NCI-H748 treated with DMSO at 0.1 percent for 48 hours (cell line): ENCODE results near the gene SNX11.
A peak's percentile ranks its signal among the peaks of the same experiment; 100 is the strongest.

ENCODE experiments used
- DNase-seq: peaks from one replicate; lab custom pipeline; 2025; lab: John Stamatoyannopoulos, UW

Gene SNX11

DNA sequence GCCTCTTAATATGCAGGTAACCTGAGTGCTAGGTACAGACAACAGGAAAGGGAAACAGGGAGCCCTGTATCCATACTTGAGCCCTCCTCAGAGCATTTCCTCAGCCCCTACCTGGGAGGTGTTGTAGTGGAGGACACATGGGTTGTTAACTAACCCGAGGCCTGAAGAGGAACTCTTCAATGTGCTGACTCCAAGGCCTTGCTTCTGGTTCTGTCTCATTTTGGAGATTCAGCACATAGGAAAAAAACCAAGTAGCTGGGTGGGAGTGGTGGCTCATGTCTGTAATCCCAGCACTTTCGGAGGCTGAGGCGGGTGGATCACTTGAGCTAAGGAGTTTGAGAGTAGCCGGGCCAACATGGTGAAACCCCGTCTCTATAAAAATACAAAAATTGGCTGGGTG is 24.8 kb downstream of the SNX11 start:
- DNase-seq, result no peak

DNA sequence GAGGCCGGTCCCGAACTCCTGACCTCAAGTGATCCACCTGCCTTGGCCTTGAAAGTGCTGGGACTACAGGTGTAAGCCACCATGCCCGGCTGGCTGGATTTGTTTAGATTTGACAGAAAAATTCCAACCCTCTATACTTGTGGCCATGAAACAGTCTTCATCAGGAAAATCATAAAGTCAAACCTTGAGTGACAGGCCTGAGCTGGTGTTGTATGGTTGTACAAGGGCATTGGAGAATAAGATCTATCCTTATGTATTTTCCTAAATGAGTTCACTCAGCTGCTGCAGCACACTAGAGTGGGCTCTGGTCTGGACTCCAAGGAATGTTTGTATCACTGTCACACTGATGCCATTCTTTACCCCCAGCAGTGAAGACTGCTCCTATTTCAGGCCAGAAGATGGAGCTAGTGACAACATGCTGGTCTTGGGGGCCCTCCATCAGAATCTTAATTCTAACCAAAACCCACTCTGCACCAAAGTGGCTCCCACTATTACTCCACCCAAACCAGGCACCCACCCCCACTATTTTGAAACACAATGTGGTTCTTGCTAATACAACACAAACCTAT is 27.4 kb downstream of the SNX11 start:
- no peak for DNase-seq

DNA sequence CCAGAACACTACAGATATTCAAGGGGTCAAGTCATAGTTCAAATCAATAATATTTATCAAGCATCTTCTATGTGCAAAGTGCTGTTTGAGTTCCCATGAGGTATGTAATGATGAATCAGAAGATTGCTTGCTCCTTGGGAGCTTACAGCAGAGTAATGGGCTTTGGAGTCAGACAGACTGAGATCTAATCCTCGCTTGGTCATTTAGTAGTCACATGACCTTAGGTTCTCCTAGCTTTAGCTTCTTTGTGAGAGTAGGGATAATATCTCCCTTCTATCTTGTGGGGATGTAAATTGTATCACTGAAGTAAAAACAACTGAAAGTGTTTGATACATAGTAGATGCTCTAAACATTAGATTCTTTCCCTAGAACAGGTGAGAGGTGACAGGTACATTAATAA is 30.1 kb downstream of the SNX11 start:
- DNase-seq, result no peak

DNA sequence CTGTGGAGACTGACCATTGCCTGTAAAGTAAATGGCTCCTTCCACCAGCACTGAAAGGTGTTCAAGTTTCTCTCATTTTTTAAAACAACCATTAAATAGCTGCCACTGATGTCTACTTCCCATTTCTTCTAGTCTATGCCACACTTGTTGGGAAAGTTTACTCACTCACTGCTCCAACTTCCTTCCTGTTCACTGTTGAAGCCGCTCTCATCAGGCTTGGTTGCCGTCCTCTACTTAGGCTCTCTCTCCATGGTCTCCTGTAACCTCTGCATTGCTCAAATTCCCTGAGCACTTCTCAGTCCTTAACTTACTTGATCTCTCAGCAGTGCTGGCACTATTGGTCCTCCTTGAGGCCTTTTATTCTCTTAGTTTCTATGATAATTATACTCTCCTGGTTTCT is 32.4 kb downstream of the SNX11 start:
- DNase-seq, result no peak

DNA sequence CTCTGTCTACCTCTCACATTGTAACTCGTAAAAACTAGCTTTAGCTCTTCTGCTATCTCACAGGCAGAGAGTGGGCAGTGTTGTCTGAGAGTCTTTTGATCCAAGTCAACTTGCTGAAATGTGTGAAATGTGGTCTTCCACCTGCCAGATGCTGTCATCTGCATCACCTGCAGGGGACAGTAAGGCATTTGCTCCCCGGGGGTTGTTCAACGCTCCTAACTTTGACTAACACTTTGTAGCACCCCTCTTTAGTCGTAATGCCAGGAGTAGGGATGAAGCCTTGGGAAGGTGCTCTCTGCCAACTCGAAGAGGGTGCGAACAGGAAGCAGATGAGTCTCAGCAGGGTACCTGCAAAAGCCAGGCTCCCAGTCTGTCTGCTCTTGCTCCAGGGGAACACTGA is 36.1 kb downstream of the SNX11 start:
- DNase-seq, result no peak

DNA sequence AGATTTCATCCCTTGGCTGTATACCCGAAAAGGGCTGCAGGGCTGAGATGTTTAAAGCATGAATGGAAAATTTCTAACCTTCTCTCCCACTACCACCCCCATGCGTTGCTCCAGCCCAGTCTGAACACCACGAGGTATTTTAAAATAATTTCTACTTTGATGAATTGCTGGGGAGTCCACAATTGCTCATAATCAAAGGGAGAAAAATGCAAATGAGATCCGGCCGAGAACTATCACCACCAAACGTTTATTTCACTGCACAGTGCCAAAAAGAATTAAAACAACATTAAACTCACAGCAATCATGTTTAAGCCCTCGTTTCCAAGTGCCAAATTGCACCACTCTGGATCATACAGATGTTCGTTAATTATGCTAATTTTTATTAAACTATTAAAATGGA is 36.7 kb downstream of the SNX11 start:
- DNase-seq, result no peak

DNA sequence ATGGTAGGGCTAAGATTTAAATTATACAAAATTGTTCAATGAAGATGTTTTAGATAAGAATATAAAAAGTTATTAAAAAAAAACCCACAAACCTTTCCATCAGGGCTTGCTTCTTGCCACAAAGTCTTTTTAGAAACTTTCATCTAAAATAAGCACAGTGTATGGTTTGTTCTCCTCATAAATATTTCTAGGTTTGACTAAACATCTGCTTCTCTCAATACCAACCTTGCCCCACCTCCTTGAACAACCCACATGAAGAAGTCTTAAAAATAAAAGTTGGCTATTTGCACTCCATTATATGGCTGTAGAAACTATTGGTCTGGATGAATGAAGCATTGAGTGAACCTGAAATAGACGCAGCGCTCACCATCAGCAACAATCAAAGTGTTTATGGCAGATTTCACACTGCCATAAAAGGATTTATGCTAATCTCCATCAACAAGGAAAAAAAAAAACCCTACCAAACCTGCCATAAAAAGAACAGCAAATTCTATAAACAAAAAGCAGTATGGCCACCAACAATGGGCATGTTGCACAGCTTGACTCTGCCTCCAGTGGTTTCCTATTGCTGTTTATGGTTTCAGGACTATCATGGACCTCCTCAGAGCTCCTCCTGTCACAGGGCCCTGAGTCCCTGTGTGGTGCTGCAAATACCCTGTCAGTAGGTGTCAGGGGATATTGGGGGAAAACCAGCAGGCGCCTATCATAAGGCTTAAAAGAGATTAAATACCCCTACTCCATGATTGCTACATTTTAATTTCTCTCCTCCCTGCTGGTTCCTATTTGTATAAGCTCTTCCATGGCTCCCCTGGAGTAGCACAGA is 37.6 kb downstream of the SNX11 start:
- no peak for DNase-seq

DNA sequence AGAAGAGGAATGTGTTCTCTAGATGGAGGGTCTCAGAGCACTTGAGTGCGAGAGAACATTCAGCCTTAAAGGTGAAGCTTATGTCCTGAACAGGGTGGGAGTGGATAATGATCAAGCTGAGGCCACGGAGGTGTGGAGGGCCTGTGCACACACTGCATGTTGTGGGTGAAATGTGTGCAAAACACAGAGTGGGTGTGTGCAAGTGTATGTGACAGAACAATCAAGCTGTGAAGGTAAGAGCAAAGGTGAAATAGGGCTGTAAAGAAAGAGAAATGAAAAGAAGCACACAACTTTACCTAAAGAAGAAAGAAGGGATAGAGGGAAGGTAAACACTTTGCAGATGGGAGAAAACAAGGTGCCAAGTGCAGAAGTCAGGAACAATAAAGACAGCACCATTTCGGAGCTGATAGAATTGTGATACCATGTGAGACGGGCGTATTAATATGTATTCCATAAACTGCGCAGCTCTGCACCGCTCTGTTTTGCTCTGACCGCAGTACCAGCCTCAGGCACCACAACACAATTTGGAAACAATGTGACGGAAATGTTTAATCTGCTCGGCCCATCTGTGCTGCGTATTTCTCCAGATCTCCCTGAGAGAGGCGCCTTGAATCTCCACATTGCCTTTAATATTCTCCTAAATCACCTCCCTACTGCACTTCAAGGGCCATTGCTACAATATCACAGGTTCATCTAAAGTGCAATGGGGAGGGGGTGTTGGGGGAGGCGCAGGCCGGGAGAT is 40.6 kb downstream of the SNX11 start:
- DNase-seq, result no peak

DNA sequence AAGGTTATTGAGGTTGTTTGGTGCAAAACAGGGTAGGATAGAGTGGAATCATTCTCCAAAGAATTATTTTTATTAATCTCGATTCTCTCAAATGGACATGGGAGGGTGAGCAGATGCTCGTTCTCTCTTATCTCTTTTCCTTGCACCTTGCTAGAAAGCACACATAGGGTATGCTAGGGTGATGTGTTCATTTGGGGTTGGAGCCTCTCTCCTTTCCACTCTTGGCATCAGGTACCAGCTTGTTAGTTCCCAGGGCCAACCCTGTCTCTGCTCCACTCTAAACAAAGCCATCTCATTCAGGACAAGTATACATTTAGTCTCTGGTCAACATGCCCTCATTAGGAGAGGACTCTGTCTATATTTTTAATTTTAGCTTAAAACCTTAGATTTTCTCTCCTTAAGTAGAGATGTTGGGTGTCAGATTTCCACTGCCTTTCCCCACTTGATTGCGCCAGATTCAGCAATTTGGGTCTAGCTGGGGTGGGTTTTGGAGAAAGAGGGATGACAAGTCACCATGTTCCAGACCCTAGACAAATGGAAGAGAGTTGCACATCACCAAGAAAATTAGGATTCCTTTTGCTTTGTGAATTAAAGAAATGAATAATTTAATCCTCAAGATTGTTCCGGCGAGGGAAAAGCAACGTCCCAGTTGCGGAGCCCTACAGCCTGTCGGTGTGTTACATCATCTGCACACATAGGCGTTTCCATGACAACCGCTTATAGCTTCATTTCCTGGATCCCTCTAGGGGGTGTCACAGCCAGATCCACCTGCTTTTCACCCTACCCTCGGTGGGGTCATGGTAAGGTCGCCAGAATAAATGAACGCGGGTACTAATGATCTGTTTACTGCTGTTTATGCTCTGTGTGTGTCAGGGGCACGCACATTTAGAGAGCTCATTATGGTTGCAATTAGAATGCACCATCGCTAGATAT is 41.6 kb downstream of the SNX11 start:
- peak; percentile 89 for DNase-seq

DNA sequence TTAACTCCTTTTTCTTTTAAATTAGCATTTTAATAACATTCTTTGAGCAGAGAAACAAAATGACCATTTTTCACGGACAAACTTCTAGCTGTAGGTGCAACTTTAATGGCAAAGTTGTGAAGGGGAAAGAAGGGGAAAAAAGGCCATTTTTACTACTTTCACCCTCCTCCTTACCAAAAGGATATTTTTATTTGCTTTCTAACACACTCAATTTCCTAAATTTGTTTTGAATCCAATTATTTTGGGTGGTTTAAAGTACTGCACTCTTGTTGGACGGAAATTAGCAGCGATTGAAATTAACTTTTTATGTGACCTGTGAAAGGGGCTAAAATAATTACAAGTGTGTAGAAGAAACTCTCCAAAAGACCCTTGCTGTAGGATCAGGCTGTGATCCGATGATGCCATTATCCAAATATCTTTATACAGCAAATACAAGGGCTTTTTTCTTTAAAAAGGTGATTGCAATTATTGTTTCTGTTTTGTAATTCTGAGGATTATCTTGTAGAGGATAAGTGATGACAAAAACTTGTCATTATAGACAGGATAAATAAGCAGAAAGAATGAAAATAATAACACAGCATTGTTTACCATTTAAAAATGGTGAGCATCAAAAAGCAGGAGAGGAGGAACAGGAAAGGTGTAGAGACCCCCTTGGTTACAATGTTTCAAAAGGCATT is 42.4 kb downstream of the SNX11 start:
- DNase-seq, result peak; percentile 46

DNA sequence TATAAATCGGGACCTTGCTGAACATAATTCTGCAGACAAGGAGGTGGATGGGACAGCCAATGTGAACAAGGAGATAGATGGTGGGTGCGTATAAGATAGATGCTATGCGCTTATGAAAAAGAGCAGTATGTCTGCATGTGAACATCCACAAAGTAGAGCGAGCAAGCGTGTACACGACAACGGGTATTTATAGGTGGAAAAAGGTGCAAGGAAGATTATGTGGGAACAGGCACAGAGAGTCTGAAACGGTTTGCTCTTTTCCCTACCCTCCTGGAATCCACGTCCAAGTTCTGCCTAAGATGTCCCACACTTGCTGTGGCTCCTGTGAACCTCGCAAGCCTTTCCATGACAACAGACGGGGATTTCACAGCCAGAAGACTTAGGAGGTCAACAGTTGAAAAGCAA is 43.0 kb downstream of the SNX11 start:
- no peak for DNase-seq

DNA sequence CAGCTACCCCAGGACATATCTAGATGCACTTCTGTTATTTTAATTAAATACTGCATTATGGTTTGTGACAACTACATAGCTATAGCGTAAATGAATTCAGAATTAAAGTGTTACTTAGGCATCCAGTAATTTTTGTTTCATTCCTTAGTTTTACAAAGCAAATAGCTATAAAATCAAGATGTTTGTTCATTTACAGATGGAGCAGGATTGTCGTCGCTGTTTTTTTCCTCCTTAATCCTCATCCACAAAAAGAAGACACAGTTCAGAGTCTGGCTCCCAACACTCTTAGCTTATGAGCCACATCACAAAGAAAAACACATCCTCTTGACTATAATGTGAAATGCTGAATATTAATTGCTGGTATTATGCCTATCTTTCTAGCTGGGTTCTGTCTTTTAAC is 43.7 kb downstream of the SNX11 start:
- DNase-seq, result no peak

DNA sequence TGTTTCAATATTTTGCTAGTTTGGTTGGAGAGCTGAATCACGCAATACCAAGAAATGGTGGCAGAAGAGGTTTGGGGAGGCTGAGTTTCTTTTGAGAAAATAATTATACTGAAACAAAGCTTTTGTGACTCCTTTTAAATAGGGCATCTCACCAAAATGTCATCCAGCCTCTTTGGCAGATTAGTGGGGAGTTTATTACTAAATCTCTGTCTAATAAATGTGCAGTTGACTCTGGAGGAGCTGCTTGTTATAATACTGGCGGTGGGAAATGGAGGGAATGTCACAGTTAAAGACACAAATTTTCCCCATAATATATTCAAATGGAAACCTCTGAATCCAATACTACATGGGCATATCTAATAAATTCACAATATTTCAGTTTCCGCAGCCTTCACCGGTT is 44.7 kb downstream of the SNX11 start:
- no peak for DNase-seq

DNA sequence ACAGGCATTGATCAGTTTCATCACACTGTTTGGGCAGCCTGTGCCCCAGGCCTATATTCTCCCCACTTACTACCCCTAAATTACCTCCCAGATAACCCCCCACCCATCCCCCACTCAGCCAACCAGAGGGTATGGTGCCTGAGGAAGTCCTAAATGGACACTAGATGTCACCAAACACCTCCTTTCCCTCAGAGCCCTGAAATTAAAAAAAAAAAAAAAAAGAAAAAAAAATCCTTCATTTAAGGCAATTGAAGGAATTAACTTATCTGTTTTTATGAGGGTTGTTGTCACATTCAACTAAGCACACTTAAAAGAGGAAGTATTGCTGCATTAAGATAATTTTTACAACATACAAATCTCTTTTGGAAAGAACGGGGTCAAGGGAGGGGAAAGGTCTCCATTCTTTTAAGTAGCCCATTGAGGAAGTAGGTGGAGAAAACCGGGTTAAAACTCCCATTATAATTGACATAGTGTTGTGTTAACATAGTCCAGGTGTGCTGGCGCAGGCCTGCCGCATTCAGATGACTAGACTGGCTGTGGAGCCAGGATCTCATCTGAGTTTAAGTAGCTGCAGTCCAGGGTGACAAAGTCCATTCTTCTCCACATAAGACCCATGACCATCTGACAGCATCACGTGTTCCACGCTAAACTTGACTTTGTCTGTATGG is 46.3 kb downstream of the SNX11 start:
- peak; percentile 68 for DNase-seq

DNA sequence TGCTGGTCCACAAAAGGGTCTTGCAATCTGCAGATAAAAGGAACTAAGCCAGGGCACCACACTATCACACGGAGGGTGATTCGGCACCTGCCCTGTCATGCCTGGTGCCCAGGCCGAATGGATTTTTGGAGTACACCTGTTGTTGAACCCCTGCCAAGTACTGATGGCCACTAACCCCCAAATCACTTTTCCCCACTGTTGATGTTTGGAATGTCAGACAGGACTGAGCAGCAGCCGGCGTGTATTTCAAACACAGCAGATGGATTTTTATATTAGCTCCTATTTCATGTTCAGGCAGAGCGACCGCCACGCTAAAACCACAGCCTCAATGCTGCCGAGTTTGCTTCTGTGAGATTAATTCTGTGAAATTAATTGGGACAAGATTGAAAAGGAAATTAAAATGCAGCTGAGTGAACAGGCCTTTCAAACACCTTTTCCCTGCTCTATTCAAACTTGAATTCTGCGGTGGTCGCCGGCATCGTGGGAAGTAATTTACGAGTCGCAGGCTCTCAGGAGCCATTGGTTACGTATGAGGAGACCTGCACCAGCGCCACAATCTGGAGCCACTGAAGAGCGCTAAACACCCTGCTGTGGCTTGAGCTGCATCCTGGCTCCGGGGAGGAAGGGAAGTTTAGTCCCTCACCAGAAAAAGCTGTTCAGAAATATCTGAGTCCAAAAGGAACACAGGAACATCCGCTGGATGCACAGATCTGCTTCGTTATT is 48.5 kb downstream of the SNX11 start:
- DNase-seq, result no peak

DNA sequence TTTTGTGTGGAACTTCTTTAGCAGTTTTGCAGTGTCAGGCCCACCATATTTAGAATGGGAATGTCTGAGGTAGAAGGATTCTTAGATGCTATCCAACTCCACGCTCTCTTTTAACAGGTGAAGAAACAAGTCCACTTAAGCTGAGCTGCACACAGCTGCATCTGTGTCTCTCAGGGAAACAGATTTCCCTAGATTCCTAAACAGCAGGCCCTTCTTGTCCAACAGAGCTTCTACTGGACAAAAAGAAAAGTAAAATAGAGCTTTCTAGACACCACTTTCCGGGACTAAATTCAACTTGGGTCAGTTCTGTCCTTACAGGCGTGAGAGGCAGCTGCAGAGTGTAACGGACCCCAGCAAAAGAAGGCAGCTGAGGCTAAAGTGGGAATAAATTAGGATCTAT is 51.7 kb downstream of the SNX11 start:
- DNase-seq, result no peak

DNA sequence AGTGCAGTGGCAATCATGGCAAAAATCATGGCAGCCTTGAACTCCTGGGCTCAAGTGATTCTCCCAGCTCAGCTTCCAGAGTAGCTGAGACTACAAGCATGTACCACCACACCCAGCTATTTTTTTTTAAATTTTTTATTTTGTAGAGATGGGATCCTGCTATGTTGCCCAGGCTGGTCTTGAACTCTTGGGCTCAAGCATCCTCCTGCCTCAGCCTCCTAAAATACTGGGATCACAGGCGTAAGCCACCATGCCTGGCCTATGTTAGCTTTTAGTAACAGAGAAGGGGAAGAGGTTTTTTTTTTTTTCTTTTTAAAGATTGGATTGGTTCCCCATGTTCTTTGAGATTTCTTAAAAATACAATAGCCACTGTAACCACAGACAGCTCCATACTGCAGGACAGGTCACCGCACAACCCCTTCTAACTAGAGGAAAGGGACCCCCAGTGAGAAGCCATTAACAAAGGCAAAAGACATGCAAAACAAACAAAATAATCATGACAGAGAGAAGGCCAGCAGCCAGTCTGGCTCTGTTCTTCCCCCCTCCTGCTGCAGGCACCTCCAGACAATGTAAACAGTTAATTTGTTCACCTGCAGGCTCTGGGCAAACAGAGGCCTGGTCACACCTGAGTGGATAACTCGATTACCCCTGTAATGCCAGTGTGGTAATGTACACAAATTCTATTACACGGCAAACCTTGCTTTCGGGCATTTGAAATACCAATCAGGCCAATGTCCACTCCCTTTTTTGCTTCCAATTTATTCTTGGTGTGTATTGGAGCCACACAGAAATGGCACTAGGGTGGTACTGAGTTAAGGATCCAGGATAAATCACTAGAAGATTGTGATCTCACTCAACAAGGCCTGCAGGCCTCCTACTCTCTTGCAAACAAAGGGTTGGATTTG is 52.9 kb downstream of the SNX11 start:
- DNase-seq, result peak; percentile 97

DNA sequence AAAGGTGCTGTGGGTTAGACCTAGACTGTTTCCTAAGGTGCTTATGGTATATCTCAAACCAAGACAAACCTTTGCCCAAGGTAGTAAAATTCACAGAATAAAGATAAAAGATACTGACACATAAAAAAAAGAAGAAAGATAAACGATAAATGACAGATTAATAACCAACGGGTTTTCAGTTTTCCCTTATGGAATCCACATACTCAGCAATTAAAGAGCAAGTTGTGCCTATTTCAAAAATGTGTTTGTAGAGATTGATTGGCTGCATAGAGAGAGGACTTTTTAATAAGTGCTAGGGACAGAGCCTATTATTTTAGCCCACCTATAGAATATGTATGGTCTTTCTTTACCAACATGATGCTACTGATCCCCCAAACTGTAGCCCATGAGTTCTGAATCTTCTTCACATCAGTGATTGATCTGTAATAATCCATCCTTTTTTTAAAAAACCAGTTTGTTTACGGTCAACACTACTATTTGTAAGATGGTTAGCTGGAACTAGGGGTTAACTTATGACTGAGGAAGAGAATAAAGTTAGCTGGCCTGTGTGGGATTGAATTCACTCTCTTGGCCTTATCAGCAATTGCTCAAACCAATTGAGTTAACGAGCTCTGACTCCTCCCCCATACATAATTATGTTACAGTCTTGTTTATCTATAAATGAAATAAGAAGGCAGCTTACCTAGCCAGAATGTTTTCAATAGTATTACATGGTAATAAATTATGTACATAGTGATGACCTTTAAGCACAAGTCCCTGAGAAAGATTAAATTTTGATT is 53.8 kb downstream of the SNX11 start:
- no peak for DNase-seq
